Measurements from ENCODE around the gene ZNF302. TPM values are rescaled to one million over a fixed set of nuclear protein-coding genes. Genes with fewer than 3 reads are reported as not detected.

The ZNF302 gene
- total RNA-seq, 4 donors from 2014 or later, result 20.4 to 29.5 (median 21.6) TPM

DNA sequence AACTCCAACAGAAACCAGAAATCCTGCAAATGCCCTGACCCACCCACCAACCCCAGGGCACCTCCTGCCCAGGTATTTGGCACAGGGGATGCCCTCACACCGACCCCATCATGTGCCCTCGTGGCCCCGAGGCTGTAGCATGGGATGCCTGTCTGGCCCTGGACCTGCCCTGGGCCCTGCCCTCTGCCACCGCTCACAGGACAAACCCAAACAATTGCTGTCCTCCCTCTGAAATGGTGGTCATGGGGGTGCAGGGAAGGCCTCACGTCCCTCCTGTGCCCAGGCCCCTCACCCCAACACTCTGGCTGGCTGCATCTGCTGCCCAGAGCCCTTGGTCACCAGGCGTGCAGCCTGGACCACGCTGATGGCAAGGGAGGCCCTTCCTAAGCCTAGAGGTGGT lies 54.5 kb downstream of the ZNF302 start:
- intact Hi-C loops (cut with DNase I), result loop anchor here (5.0 kb wide), 1 partner anchor 55 kb away; the partner anchor contains the start of genes SCGB2B2 and ZNF302
- no peak for TF ChIP-seq POLR2A (IDR thresholded peaks at IDR 0.05; ENCODE audit: low read depth)
- TF ChIP-seq, protein P1, sequence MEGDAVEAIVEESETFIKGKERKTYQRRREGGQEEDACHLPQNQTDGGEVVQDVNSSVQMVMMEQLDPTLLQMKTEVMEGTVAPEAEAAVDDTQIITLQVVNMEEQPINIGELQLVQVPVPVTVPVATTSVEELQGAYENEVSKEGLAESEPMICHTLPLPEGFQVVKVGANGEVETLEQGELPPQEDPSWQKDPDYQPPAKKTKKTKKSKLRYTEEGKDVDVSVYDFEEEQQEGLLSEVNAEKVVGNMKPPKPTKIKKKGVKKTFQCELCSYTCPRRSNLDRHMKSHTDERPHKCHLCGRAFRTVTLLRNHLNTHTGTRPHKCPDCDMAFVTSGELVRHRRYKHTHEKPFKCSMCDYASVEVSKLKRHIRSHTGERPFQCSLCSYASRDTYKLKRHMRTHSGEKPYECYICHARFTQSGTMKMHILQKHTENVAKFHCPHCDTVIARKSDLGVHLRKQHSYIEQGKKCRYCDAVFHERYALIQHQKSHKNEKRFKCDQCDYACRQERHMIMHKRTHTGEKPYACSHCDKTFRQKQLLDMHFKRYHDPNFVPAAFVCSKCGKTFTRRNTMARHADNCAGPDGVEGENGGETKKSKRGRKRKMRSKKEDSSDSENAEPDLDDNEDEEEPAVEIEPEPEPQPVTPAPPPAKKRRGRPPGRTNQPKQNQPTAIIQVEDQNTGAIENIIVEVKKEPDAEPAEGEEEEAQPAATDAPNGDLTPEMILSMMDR (IDR thresholded peaks at IDR 0.05), result no peak
- no peak for TF ChIP-seq POLR2AphosphoS5 (IDR thresholded peaks at IDR 0.05)
- no peak for TF ChIP-seq EP300 (IDR thresholded peaks at IDR 0.05)
- no peak overlapping the region for H3K27ac ChIP-seq (replicated peaks in 1 of 4)
- no peaks in the 10 kb centered on the region for H3K9me3 ChIP-seq
- 82% methylated on average over 7 of the region's 7 CpGs for WGBS
- peaks cover 0 to 17% (median 7%) of the 10 kb centered on the region in 4 donors for H3K36me3 ChIP-seq
- H3K4me3 ChIP-seq, result no peak overlapping the region
- peaks cover 19 to 41% (median 35%) of the 10 kb centered on the region in 4 donors for H3K4me1 ChIP-seq
- peaks cover 0 to under 1% (median 0%) of the 10 kb centered on the region in 4 donors for H3K27me3 ChIP-seq
- DNase-seq (ENCODE audit: extremely low spot score), result no peak

DNA sequence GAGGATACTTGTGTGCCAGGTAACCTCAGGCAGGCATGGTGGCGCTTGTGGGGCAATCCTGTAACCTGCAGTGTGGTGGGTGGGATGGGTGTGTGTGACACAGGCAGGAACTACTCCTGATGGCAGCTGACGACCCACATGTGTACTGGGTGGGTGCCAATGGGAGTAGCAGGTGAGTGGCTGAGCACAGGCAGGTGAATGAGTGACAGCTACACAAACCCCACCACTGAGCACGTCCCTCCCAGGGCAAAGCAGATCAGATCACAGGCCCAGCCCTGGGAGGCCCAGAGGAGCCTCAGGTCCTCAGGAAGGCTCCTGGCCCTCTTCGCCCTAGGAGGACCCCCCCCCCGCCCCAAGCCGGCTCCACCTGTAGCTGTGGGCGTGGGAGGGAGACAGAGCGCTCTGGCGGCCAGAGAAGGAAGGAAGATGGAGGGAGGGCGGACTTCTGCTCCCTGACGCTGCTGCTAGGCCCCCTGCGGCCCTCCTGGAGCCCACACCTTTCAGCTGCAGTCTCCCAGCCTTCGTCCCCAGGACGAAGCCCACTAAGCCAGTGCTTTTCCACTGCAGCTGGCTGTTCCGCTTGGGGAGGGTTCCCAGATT lies 55.2 kb downstream of the ZNF302 start:
- peak overlapping the region; percentile 70 to 97 (median 80) for H3K4me3 ChIP-seq
- WGBS, result 40% methylated on average over 6 of the region's 15 CpGs
- H3K36me3 ChIP-seq, result peaks cover 4 to 25% (median 13%) of the 10 kb centered on the region in 4 donors
- peak overlapping the region; percentile 93 to 99 (median 96) for H3K27ac ChIP-seq (replicated peaks in 1 of 4)
- no peak for DNase-seq (ENCODE audit: extremely low spot score)
- intact Hi-C loops (cut with DNase I), result loop anchor here (5.0 kb wide), 1 partner anchor 55 kb away; the partner anchor contains the start of genes SCGB2B2 and ZNF302
- H3K9me3 ChIP-seq, result peaks cover 0 to 4% (median 2%) of the 10 kb centered on the region in 4 donors
- no peak for TF ChIP-seq POLR2A (IDR thresholded peaks at IDR 0.05; ENCODE audit: low read depth)
- no peak for TF ChIP-seq POLR2AphosphoS5 (IDR thresholded peaks at IDR 0.05)
- TF ChIP-seq, protein P1 (IDR thresholded peaks at IDR 0.05), result no peak
- TF ChIP-seq EP300 (IDR thresholded peaks at IDR 0.05), result no peak
- peaks cover 19 to 41% (median 35%) of the 10 kb centered on the region in 4 donors for H3K4me1 ChIP-seq
- no peaks in the 10 kb centered on the region for H3K27me3 ChIP-seq

DNA sequence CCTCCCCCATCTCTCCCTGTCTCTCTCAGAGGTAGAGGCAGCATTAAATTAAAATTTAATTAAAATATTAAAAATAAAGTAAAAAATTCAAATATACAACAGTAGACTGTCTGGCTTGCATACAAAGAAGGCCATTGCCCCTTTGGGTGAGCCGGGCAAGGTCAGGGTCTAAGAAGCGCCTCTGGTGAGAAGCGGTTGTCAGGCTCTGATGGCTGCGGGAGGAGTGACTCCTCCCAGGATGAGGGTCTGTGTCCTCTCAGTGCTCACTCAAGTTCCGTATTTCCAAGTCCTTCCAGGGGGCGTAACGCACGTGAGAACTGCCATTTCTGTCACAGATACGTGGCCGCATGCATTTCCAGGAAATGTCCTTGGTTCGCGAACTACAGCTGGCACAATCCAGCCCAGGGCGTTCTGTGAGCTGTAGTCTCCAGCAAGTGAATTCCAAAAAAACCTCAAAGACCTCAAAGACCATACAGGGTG lies 55.8 kb downstream of the ZNF302 start:
- peak overlapping the region; percentile 93 to 99 (median 96) for H3K27ac ChIP-seq (replicated peaks in 1 of 4)
- peaks cover 10 to 31% (median 16%) of the 10 kb centered on the region in 4 donors for H3K36me3 ChIP-seq
- H3K27me3 ChIP-seq, result no peaks in the 10 kb centered on the region
- H3K4me1 ChIP-seq, result peaks cover 19 to 41% (median 35%) of the 10 kb centered on the region in 4 donors
- WGBS, result under 1% methylated on average over 12 of the region's 13 CpGs
- intact Hi-C loops (cut with DNase I), result loop anchor here (5.0 kb wide), 1 partner anchor 56 kb away; the partner anchor contains the start of genes SCGB2B2 and ZNF302
- TF ChIP-seq EP300 (IDR thresholded peaks at IDR 0.05), result peak; percentile 64
- TF ChIP-seq, protein P1 (IDR thresholded peaks at IDR 0.05), result no peak
- no peak for DNase-seq (ENCODE audit: extremely low spot score)
- H3K9me3 ChIP-seq, result peaks cover 0 to 10% (median 8%) of the 10 kb centered on the region in 4 donors
- H3K4me3 ChIP-seq, result peak overlapping the region; percentile 70 to 97 (median 80)

DNA sequence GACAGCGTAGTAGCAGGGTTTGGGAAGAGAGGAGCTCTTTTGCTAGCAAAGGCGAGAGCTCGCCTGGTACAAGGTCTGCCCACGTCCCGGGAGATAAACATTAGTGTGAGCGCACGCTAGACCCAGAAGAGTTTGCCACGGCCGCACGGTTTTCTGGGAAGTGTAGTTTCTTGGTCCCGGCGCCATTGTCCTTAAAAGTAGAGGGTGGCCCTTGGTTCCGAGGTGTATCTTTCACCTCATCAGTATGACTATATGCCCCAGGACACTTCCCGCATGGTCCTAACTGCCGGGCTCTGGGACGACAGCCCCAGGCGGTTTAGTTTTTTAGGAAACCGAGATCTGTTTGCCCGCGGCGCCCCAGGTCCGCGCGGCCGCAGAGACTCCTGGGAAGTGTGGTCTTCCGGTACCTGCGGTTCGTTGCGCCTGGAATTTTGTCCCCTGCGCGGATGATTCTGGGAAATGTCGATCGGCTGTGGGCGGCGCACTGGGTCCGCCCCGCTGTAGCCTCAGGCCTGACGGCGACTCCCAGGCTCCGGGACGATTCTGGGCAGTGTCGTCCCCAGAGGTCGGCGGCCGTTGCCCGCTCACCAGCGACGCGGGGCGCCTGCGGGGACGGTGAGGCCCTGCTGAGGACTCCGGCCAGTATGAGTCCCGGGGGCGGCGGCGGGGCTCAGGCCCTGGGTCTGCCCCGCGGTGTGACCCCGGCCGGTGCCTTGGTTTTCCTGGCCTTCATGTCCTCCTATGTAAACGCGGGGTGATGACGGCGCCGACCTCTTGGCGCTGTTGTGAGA lies 56.5 kb downstream of the ZNF302 start, which contains the start of gene ZNF181:
Gene ZNF181, plus strand, starts transcription at position 498 of the 791 bp plus-strand sequence. CDS start 795 bp downstream, outside the sequence.
- peak within 1 kb of the TSS; percentile 70 to 97 (median 80) for H3K4me3 ChIP-seq
- 0% methylated on average over 33 of the region's 67 CpGs for WGBS
- intact Hi-C loops (cut with DNase I), result loop anchor here (2.0 to 5.0 kb wide), 2 partner anchors 39 to 57 kb away; partner anchors contain the start of genes SCGB2B2, ZNF302 and ZNF599

More for the DNA sequence above, 56.5 kb downstream of the ZNF302 start, which contains the start of gene ZNF181:
- H3K9me3 ChIP-seq, result peaks cover 0 to 15% (median 13%) of the 10 kb centered on the region in 4 donors
- TF ChIP-seq, protein P1 (IDR thresholded peaks at IDR 0.05), result no peak
- TF ChIP-seq EP300 (IDR thresholded peaks at IDR 0.05) (peak; percentile 61), POLR2AphosphoS5 (IDR thresholded peaks at IDR 0.05) (peak; percentile 67 to 80), POLR2A (IDR thresholded peaks at IDR 0.05; ENCODE audit: low read depth) (peak; percentile 77)
- H3K27me3 ChIP-seq, result no peaks in the 10 kb centered on the region
- peaks cover 16 to 37% (median 21%) of the 10 kb centered on the region in 4 donors for H3K36me3 ChIP-seq
- peaks cover 19 to 41% (median 35%) of the 10 kb centered on the region in 4 donors for H3K4me1 ChIP-seq
- peak within 1 kb of the TSS; percentile 93 to 99 (median 96) for H3K27ac ChIP-seq (replicated peaks in 1 of 4)
- DNase-seq (ENCODE audit: extremely low spot score), result peak; percentile 98

All from esophagus muscularis mucosa (tissue), 4 donors.